NCI-H82 (cell line): ENCODE data around the gene DNASE1L2.

Experiments
- DNase-seq: peaks from one replicate; lab custom pipeline; 2025; lab: John Stamatoyannopoulos, UW

DNASE1L2 gene

GRCh38 chr16:2226245-2226793, 9.9 kb upstream of the DNASE1L2 start:
- no peak for DNase-seq

GRCh38 chr16:2226918-2227317, 9.3 kb upstream of the DNASE1L2 start:
- no peak for DNase-seq

GRCh38 chr16:2228161-2228824, 8.0 kb upstream of the DNASE1L2 start:
- DNase-seq: no peak

GRCh38 chr16:2229091-2229490, 7.2 kb upstream of the DNASE1L2 start:
- DNase-seq: no peak

GRCh38 chr16:2229632-2230250, 6.5 kb upstream of the DNASE1L2 start:
- no peak for DNase-seq

- no peak for DNase-seq
Measured at GRCh38 chr16:2230376-2230775, 5.9 kb upstream of the DNASE1L2 start.

GRCh38 chr16:2231016-2231931, 5.0 kb upstream of the DNASE1L2 start:
- DNase-seq: no peak

- no peak for DNase-seq
Measured at GRCh38 chr16:2232094-2232990, 3.9 kb upstream of the DNASE1L2 start.

GRCh38 chr16:2233046-2233775, 3.0 kb upstream of the DNASE1L2 start:
- no peak for DNase-seq

GRCh38 chr16:2233872-2234812, 2.1 kb upstream of the DNASE1L2 start:
- DNase-seq: no peak

- DNase-seq: no peak
Measured at GRCh38 chr16:2234813-2235170, 1.5 kb upstream of the DNASE1L2 start.

- DNase-seq: no peak
Measured at GRCh38 chr16:2235234-2235651, 1.0 kb upstream of the DNASE1L2 start.

GRCh38 chr16:2235695-2236336, 428 bp upstream of the DNASE1L2 start:
- DNase-seq: no peak

- no peak for DNase-seq
Measured at GRCh38 chr16:2237102-2237482, 848 bp downstream of the DNASE1L2 start.

GRCh38 chr16:2237493-2238149, 1.4 kb downstream of the DNASE1L2 start:
- DNase-seq: peak; percentile 52

- no peak for DNase-seq
Measured at GRCh38 chr16:2238150-2238837, 2.0 kb downstream of the DNASE1L2 start.

GRCh38 chr16:2238838-2239675, 2.8 kb downstream of the DNASE1L2 start:
- no peak for DNase-seq
